ENCODE measurements around the gene DCDC2.
"Not testable (repeated sequence)": the region's sequence is repeated elsewhere in the genome, so short reads cannot be mapped to it uniquely, and the experiment has no call there.

The DCDC2 gene

DNA sequence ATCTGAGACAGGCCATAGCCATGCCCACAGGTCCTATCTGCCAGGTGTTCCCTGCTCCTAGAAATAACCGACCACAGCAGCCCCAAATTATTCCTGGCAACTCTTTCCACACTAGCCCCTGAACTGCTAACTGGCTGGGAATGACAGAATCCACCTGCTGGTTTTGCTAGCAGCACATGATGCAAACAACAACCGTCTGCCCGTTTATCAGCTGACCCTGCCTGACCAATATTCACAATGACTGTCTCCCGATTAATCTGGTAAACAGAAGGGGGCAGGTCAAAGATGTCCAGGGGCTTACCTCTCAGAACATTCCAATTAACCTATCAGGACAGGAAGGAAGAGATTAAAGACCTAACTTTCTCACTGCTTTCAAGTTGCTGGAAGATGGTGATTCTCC, 130.3 kb downstream of the DCDC2 start:
- H3K36me3 ChIP-seq (ENCODE audit: control insufficient read depth in 1 of 2, insufficient read depth in 2 of 2, low read length in 2 of 2) = no peaks in the 10 kb centered on the region
- no peaks in the 10 kb centered on the region for H3K27me3 ChIP-seq (ENCODE audit: control insufficient read depth in 1 of 2, insufficient read depth in 2 of 2, low read length in 2 of 2)
- H3K27ac ChIP-seq (ENCODE audit: low read depth, low read length) = no peak overlapping the region
- H3K4me1 ChIP-seq (ENCODE audit: control insufficient read depth in 1 of 2, insufficient read depth in 2 of 2, low read length in 2 of 2) = no peaks in the 10 kb centered on the region
- H3K4me3 ChIP-seq (ENCODE audit: low read depth in 1 of 2, low read length in 2 of 2) = no peak overlapping the region
- no peak overlapping the region for H3K9ac ChIP-seq (ENCODE audit: low read depth in 1 of 2, low read length in 2 of 2)
- H3K9me3 ChIP-seq (ENCODE audit: control insufficient read depth in 1 of 2, low read length in 2 of 2) = no peaks in the 10 kb centered on the region

- H3K27me3 ChIP-seq (ENCODE audit: control insufficient read depth in 1 of 2, insufficient read depth in 2 of 2, low read length in 2 of 2) = no peaks in the 10 kb centered on the region
- no peak overlapping the region for H3K27ac ChIP-seq (ENCODE audit: low read depth, low read length)
- H3K9ac ChIP-seq (ENCODE audit: low read depth in 1 of 2, low read length in 2 of 2) = no peak overlapping the region
- no peaks in the 10 kb centered on the region for H3K4me1 ChIP-seq (ENCODE audit: control insufficient read depth in 1 of 2, insufficient read depth in 2 of 2, low read length in 2 of 2)
- no peaks in the 10 kb centered on the region for H3K9me3 ChIP-seq (ENCODE audit: control insufficient read depth in 1 of 2, low read length in 2 of 2)
- H3K36me3 ChIP-seq (ENCODE audit: control insufficient read depth in 1 of 2, insufficient read depth in 2 of 2, low read length in 2 of 2) = no peaks in the 10 kb centered on the region
- H3K4me3 ChIP-seq (ENCODE audit: low read depth in 1 of 2, low read length in 2 of 2) = no peak overlapping the region
Measured at GRCh38 chr6:24226541-24226940, 131.3 kb downstream of the DCDC2 start.

GRCh38 chr6:24225838-24226237, 132.0 kb downstream of the DCDC2 start:
- Histone ChIP-seq H3K9me3 (ENCODE audit: control insufficient read depth in 1 of 2, low read length in 2 of 2) (no peaks in the 10 kb centered on the region), H3K36me3 (ENCODE audit: control insufficient read depth in 1 of 2, insufficient read depth in 2 of 2, low read length in 2 of 2) (no peaks in the 10 kb centered on the region), H3K27me3 (ENCODE audit: control insufficient read depth in 1 of 2, insufficient read depth in 2 of 2, low read length in 2 of 2) (no peaks in the 10 kb centered on the region), H3K4me1 (ENCODE audit: control insufficient read depth in 1 of 2, insufficient read depth in 2 of 2, low read length in 2 of 2) (no peaks in the 10 kb centered on the region), H3K4me3 (ENCODE audit: low read depth in 1 of 2, low read length in 2 of 2) (no peak overlapping the region), H3K9ac (ENCODE audit: low read depth in 1 of 2, low read length in 2 of 2) (no peak overlapping the region), H3K27ac (ENCODE audit: low read depth, low read length) (no peak overlapping the region)

- H3K36me3 ChIP-seq (ENCODE audit: control insufficient read depth in 1 of 2, insufficient read depth in 2 of 2, low read length in 2 of 2) = no peaks in the 10 kb centered on the region
- H3K27ac ChIP-seq (ENCODE audit: low read depth, low read length) = no peak overlapping the region
- H3K9ac ChIP-seq (ENCODE audit: low read depth in 1 of 2, low read length in 2 of 2) = no peak overlapping the region
- no peaks in the 10 kb centered on the region for H3K27me3 ChIP-seq (ENCODE audit: control insufficient read depth in 1 of 2, insufficient read depth in 2 of 2, low read length in 2 of 2)
- H3K4me3 ChIP-seq (ENCODE audit: low read depth in 1 of 2, low read length in 2 of 2) = no peak overlapping the region
- H3K4me1 ChIP-seq (ENCODE audit: control insufficient read depth in 1 of 2, insufficient read depth in 2 of 2, low read length in 2 of 2) = no peaks in the 10 kb centered on the region
- H3K9me3 ChIP-seq (ENCODE audit: control insufficient read depth in 1 of 2, low read length in 2 of 2) = no peaks in the 10 kb centered on the region
Measured at GRCh38 chr6:24223115-24223919, 134.5 kb downstream of the DCDC2 start.

GRCh38 chr6:24219670-24220069, 138.2 kb downstream of the DCDC2 start:
- H3K27me3 ChIP-seq (ENCODE audit: control insufficient read depth in 1 of 2, insufficient read depth in 2 of 2, low read length in 2 of 2) = no peaks in the 10 kb centered on the region
- H3K9me3 ChIP-seq (ENCODE audit: control insufficient read depth in 1 of 2, low read length in 2 of 2) = no peaks in the 10 kb centered on the region
- no peak overlapping the region for H3K9ac ChIP-seq (ENCODE audit: low read depth in 1 of 2, low read length in 2 of 2)
- no peaks in the 10 kb centered on the region for H3K36me3 ChIP-seq (ENCODE audit: control insufficient read depth in 1 of 2, insufficient read depth in 2 of 2, low read length in 2 of 2)
- H3K27ac ChIP-seq (ENCODE audit: low read depth, low read length) = no peak overlapping the region
- no peaks in the 10 kb centered on the region for H3K4me1 ChIP-seq (ENCODE audit: control insufficient read depth in 1 of 2, insufficient read depth in 2 of 2, low read length in 2 of 2)
- no peak overlapping the region for H3K4me3 ChIP-seq (ENCODE audit: low read depth in 1 of 2, low read length in 2 of 2)

GRCh38 chr6:24214984-24215383, 142.9 kb downstream of the DCDC2 start:
- no peaks in the 10 kb centered on the region for H3K9me3 ChIP-seq (ENCODE audit: control insufficient read depth in 1 of 2, low read length in 2 of 2)
- H3K4me1 ChIP-seq (ENCODE audit: control insufficient read depth in 1 of 2, insufficient read depth in 2 of 2, low read length in 2 of 2) = no peaks in the 10 kb centered on the region
- H3K27ac ChIP-seq (ENCODE audit: low read depth, low read length) = no peak overlapping the region
- no peak overlapping the region for H3K4me3 ChIP-seq (ENCODE audit: low read depth in 1 of 2, low read length in 2 of 2)
- H3K27me3 ChIP-seq (ENCODE audit: control insufficient read depth in 1 of 2, insufficient read depth in 2 of 2, low read length in 2 of 2) = no peaks in the 10 kb centered on the region
- H3K36me3 ChIP-seq (ENCODE audit: control insufficient read depth in 1 of 2, insufficient read depth in 2 of 2, low read length in 2 of 2) = no peaks in the 10 kb centered on the region
- no peak overlapping the region for H3K9ac ChIP-seq (ENCODE audit: low read depth in 1 of 2, low read length in 2 of 2)

GRCh38 chr6:24207413-24207812, 150.4 kb downstream of the DCDC2 start:
- Histone ChIP-seq H3K9ac (ENCODE audit: low read depth in 1 of 2, low read length in 2 of 2) (no peak overlapping the region), H3K9me3 (ENCODE audit: control insufficient read depth in 1 of 2, low read length in 2 of 2) (no peaks in the 10 kb centered on the region), H3K4me3 (ENCODE audit: low read depth in 1 of 2, low read length in 2 of 2) (no peak overlapping the region), H3K36me3 (ENCODE audit: control insufficient read depth in 1 of 2, insufficient read depth in 2 of 2, low read length in 2 of 2) (no peaks in the 10 kb centered on the region), H3K4me1 (ENCODE audit: control insufficient read depth in 1 of 2, insufficient read depth in 2 of 2, low read length in 2 of 2) (no peaks in the 10 kb centered on the region), H3K27ac (ENCODE audit: low read depth, low read length) (no peak overlapping the region), H3K27me3 (ENCODE audit: control insufficient read depth in 1 of 2, insufficient read depth in 2 of 2, low read length in 2 of 2) (no peaks in the 10 kb centered on the region)

GRCh38 chr6:24205020-24205492, 152.8 kb downstream of the DCDC2 start:
- no peak overlapping the region for H3K9ac ChIP-seq (ENCODE audit: low read depth in 1 of 2, low read length in 2 of 2)
- no peak overlapping the region for H3K4me3 ChIP-seq (ENCODE audit: low read depth in 1 of 2, low read length in 2 of 2)
- H3K27ac ChIP-seq (ENCODE audit: low read depth, low read length) = no peak overlapping the region
- H3K27me3 ChIP-seq (ENCODE audit: control insufficient read depth in 1 of 2, insufficient read depth in 2 of 2, low read length in 2 of 2) = no peaks in the 10 kb centered on the region
- no peaks in the 10 kb centered on the region for H3K36me3 ChIP-seq (ENCODE audit: control insufficient read depth in 1 of 2, insufficient read depth in 2 of 2, low read length in 2 of 2)
- no peaks in the 10 kb centered on the region for H3K4me1 ChIP-seq (ENCODE audit: control insufficient read depth in 1 of 2, insufficient read depth in 2 of 2, low read length in 2 of 2)
- H3K9me3 ChIP-seq (ENCODE audit: control insufficient read depth in 1 of 2, low read length in 2 of 2) = no peaks in the 10 kb centered on the region

GRCh38 chr6:24204113-24204512, 153.7 kb downstream of the DCDC2 start:
- H3K4me3 ChIP-seq (ENCODE audit: low read depth in 1 of 2, low read length in 2 of 2); H3K9me3 ChIP-seq (ENCODE audit: control insufficient read depth in 1 of 2, low read length in 2 of 2); H3K36me3 ChIP-seq (ENCODE audit: control insufficient read depth in 1 of 2, insufficient read depth in 2 of 2, low read length in 2 of 2); H3K4me1 ChIP-seq (ENCODE audit: control insufficient read depth in 1 of 2, insufficient read depth in 2 of 2, low read length in 2 of 2); H3K9ac ChIP-seq (ENCODE audit: low read depth in 1 of 2, low read length in 2 of 2); H3K27me3 ChIP-seq (ENCODE audit: control insufficient read depth in 1 of 2, insufficient read depth in 2 of 2, low read length in 2 of 2); H3K27ac ChIP-seq (ENCODE audit: low read depth, low read length): not testable (repeated sequence)

DNA sequence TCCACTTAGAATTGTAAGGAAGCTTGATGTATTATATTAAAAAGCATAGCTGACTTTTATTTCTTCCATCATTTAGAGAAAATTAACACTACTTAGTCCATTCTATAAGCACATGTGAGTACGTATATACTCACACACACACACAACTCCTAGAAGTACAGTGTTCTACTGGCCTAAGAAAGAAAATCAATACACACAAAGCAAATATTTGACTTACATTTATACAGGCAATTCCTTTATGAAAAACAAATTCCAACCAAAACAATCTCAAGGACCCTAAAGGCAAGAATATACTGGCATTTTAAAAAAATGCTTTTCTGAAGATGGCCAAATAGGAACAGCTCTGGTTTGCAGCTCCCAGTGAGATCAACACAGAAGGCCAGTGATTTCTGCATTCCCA, 160.0 kb downstream of the DCDC2 start:
- Histone ChIP-seq H3K4me1 (ENCODE audit: control insufficient read depth in 1 of 2, insufficient read depth in 2 of 2, low read length in 2 of 2) (no peaks in the 10 kb centered on the region), H3K4me3 (ENCODE audit: low read depth in 1 of 2, low read length in 2 of 2) (no peak overlapping the region), H3K9me3 (ENCODE audit: control insufficient read depth in 1 of 2, low read length in 2 of 2) (no peaks in the 10 kb centered on the region), H3K27ac (ENCODE audit: low read depth, low read length) (no peak overlapping the region), H3K36me3 (ENCODE audit: control insufficient read depth in 1 of 2, insufficient read depth in 2 of 2, low read length in 2 of 2) (no peaks in the 10 kb centered on the region), H3K9ac (ENCODE audit: low read depth in 1 of 2, low read length in 2 of 2) (no peak overlapping the region), H3K27me3 (ENCODE audit: control insufficient read depth in 1 of 2, insufficient read depth in 2 of 2, low read length in 2 of 2) (no peaks in the 10 kb centered on the region)
